GM20431 (cell line): ENCODE data around the gene ACIN1.

ENCODE experiments used
- in situ Hi-C: fragments of 300-500 bp; cut with MseI, MboI; formaldehyde crosslinking; loops from one replicate; pipeline ENCODE4 v1.15.0; 2020; ENCODE audit warnings: low sequenced_read_pairs; ENCODE audit not compliant: unreplicated experiment

The ACIN1 gene

DNA sequence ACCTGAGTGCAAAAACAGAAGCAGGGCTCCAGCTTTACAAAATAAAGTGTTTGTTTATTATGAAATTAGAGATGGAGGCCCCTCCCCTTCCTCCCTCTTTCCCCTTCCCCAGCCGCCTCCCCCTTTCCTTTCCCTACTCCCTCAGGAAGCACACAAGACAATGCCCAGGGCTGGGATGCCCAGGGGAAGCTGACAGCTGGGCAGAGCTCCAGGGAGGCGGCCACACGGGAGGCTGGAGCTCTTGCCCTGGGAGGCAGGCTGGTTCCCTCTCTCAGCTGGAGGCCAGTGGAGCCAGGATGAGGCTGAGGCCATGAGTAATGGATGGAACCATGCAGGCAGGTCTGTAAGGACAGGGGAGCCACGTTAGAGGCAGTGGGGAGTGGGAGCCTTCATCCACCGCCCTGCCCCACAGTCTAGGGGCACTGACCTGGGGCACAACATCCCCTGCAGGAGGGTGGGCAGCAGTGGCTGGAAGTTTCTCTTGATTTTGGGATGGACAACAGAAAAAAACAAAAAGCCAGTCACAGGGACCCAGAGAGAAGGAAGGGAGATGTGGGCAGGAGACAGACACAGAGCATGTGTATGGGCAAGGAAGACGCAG lies 47.8 kb downstream of the ACIN1 start:
- in situ Hi-C loops, result no loop called here

DNA sequence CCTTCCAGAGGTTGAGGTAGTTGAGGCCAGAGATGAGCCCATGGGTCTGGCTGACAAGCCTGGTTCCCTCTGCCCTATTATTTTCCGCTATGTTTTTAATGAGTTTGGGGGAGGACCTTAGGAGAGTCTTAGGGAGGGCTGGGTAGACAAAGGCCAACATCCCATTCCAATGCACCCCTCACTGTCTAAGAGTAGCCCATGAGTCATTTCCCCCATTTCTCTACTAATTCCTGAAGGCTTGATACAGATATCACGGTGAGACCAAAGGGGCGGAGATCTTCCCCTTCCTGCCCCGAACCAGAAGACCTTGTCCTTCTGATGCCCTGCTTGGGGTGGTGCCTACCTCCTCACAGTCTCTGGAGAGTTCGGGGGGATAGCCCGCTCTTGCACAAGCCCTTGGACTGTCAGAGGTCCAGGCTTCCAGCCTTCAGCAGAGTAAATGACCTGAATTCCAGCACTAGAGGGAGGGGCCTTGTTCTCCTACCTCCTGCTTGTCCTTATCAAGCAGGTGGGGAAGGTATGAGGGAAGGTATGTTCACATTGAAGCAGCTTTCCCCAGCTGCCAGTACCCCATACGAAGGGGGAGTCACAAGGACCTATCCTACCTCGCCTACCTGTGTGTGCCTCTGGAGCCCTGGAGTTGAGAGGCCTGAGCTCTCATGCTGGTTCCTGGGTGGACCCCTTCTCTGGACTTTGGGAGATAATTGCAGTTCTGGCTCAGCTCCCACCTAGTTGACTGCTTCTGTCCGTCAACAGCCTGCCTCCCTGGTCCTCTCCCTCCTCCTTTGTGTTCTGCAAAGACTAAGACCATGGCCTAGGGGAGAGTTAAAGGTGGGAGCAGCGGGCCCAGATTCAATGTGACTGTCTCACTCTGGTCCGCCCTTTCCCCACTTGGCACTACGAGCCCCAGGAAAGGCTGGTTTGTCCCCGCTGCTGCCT lies 49.2 kb downstream of the ACIN1 start:
- in situ Hi-C loops, result no loop called here

DNA sequence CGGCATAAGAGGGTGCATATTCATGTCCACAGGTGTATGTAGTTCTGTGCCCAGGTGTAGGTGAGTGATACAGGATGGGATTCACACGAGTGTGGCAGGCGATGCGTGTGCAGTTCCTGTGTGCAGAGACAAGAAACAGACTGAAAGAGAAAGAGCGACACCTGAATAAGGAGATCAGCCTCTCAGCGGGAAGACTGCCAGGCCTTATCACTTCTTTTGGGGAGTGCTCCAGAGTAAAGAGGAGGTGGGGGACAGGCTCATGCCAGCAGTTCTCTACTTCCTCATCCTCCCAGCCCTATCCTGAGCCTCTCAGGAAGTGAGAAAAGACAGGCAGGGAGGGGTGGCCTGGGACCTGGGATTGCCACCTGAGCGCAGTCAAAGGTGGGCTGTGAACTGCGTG lies 50.1 kb downstream of the ACIN1 start:
- in situ Hi-C loops, result no loop called here

DNA sequence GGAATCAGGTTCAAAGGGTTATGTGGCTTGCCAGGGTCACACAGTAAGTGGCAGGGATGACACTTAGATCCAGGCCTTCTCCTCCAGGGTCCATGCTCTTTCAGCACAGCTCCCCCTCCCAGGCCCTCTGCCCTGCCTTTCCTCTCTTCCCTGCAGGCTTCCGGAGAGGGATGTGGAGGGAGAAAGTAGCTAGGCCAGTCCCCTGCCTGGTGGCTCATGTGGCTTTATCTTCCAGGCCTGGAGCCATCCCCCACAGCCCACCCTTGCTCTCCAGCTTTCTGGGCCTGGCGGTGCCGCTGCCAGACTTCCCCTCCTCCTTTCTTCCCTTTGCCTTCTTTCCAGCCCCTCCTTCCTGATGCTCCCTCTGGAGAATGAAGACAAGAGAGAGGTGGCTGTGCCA lies 51.2 kb downstream of the ACIN1 start:
- in situ Hi-C loops, result no loop called here

DNA sequence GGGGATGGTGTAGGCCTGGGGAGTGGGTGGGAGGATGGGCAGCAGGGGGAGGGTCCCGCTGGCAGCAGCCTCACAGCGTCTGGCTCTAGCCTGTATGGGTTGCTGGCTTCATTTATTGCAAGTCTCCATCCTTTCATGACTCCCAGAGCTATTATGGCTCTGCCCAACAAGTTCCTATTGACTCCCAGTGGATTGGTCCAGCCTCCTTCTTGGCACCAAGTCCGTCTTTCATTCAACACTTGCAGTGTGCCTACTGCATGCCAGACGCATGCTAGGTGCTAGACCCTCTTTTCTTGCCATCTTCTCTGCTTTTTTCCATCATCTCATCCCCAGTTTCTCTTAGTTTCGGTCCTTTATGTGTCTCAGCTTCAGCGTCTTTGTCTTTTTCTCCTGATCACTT lies 51.8 kb downstream of the ACIN1 start:
- in situ Hi-C loops, result no loop called here

DNA sequence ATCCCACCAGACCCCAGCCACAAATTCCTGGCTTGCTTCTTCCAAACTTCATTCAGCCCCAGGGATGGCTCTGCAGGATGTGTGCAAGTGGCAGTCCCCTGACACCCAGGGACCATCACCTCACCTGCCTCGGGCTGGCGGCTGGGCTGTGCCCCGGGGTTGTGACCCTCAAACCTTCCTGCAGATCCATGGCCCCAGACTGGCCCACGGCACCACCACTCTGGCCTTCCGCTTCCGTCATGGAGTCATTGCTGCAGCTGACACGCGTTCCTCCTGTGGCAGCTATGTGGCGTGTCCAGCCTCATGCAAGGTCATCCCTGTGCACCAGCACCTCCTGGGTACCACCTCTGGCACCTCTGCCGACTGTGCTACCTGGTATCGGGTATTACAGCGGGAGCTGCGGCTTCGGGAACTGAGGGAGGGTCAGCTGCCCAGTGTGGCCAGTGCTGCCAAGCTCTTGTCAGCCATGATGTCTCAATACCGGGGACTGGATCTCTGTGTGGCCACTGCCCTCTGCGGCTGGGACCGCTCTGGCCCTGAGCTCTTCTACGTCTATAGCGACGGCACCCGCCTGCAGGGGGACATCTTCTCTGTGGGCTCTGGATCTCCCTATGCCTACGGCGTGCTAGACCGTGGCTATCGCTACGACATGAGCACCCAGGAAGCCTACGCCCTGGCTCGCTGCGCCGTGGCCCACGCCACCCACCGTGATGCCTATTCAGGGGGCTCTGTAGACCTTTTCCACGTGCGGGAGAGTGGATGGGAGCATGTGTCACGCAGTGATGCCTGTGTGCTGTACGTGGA lies 52.6 kb downstream of the ACIN1 start, which contains the start of gene PSMB11:
Gene PSMB11 (plus strand): TSS at position 51 of the 804 bp plus-strand sequence. CDS start 14 bp downstream, at position 65.
- in situ Hi-C loops, result no loop called here

DNA sequence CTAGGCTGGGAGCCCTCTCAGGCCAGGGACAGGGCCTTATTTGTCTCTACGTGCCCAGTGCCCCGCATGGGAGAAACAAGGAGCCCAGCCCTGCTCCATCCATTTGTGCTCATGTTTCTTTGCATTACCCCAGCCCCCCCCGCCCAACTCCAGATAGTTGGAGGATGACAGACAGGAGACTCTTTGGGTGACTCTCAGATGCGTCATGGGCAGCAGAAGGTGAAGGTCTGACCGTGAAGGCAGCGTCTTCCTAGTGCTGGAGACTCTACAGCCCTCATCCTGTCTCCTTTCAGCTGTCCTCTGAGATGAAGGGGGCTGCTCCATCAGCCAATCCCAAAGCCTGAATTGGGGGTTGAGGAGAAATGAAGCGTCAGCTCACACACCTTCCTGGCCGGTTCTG lies 53.2 kb downstream of the ACIN1 start:
- in situ Hi-C loops, result no loop called here

DNA sequence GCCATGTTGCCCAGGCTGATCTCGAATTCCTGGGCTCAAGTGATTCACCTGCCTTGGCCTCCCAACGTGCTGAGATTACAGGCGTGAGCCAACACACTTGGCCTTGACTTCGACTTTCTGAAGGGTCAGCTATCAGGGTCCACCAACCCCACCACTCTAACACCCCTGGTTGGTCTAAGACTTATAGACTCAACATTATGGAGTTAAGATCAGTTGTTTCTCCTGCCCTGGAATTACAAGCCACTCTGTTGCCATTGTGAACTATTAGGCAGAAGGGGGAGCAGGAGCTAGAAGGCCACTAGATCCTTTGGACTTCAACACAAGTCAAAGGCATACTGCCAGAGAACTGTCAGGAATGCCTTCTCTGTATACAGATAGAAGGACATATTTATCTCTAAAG lies 54.8 kb downstream of the ACIN1 start:
- in situ Hi-C loops, result no loop called here

DNA sequence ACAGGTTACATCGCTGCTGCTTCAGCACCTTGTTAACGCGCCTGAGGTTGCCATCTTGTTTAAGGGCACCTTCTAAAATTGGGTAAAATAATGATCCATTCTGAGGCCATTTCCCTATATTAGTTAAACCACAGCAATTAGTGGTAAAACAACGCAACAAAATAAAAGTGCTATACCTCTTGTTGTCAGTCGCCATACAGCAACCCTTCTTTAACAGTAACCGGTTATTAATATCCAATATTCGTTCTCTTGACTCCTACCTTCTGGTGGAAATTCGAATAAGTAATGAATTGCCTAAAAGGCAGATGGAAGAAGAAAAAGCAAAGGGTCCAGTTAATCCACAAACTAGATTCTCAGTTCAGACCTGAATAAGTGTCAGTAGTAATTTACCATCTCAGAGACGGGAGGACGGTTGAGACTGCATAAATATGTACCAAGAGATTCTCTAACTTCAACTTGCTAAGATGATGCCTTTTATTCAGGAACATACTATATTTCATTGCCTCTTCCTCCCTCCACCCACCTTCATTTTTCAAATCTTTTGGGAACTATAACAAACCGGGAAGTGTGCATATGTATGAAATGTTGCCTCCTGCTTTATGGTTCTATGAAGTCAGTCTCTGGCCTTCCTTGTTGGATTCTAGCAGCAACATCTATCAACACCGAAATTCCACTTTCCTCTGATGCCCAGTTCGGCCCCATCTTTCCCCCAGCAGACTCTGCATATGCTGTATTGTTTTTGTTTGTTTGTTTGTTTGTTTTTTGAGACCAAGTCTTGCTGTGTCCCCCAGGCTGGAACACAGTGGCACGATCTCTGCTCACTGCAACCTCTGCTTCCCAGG lies 59.4 kb downstream of the ACIN1 start:
- in situ Hi-C loops, result no loop called here

DNA sequence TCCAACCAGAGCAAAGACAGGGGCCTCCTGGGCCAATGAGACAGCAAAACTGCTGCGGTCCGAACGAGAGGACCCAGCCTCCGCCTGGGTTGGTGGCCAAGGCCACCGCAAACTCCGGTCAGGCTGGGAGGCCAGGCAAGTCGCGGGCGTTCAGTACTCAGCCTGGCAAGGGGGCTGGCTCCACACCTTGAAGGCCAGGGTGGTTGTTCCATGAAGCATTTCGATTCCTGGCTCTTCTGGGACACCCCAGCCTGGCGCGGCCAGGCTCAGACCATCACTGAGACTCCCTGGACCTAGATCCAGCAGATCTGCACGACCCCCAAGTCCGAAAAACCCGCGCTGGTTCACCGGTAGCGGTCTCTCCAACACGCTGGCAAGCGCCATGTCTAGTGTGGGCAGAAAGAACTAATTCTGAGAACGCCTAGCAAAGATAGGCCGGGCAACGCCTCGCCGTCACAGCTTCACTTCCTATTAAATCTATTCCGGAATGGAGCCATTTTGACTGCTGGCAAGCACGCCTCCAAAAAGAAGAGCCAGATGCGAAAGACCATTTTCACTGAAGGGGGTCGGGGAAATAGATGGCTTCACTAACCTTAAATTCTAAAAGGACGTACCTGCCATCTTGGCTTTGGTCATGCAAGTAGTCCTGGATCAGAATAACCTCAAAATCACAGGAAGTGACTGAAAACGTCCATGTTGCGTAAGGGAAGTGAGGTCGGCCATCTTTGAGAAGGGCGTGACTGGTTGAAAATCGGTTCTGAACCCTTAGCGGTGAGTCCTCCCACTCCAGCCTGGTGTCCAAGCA lies 60.2 kb downstream of the ACIN1 start, which contains the start of gene PSMB5:
Gene PSMB5 (minus strand): TSS at position 403 of the 805 bp plus-strand sequence. CDS start 19 bp downstream, at position 384.
- in situ Hi-C loops, result no loop called here

DNA sequence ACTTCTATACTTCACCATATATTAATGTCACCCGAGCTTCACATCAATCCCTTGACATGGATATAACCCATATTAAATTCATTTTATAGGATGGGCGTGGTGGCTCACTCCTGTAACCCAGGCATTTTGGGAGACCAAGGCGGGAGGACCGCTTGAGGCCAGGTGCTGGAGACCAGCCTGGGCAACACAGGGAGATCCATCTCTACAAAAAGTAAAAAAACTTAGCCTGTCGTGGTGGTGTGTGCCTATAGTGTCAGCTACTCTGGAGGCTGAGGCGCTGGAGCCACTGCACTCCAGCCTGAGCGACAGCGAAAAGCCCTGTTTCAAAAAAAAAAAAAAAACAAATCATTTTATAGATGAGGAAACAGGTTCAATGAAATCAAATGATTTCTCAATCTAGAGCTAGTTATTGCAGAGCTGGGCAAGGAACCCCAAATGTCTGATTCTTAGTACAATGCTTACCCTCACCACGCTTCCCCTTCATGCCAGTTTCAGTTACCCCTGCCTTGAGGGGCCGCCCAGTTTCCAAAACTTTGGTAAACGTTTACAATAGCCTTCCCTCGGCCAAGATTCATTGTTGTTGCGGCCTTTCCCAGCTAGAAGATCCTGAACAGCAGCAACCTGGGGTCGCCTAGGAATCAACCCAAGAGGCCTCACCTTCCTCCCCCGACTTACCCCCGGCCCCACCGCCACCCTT lies 61.0 kb downstream of the ACIN1 start:
- in situ Hi-C loops, result no loop called here

DNA sequence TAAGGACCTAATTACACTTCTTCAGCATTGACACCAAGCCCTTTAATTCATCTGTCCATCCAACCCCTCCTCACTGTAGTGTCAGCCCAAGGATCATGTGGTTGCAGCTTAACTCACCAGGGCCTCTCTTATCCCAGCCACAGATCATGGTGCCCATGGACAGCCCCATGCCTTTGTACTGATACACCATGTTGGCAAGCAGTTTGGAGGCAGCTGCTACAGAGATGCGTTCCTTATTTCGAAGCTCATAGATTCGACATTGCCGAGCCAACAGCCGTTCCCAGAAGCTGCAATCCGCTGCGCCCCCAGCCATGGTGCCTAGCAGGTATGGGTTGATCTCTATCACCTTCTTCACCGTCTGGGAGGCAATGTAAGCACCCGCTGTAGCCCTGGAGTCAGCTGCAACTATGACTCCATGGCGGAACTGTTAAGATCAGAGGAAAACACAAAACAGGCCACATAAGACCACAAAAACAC lies 61.6 kb downstream of the ACIN1 start:
- in situ Hi-C loops, result no loop called here

DNA sequence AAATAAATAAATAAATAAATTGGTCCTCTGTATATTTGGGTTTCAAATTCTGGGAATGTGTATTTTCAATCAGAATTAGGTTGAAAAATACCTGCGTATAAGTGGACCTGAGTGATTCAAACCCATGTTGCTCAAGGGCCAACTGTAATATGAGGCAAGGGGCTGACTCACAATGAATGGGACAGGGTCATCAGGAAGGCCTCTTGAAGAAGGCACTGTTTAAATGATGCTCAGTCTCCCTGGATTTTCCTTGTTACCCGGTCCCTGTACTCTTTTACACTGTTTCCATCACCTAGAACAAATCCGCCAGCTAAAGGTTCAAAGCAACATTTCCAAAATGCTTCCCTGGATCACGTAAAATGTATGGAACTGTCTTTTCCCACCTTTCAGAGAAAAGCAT lies 64.0 kb downstream of the ACIN1 start:
- in situ Hi-C loops, result no loop called here

DNA sequence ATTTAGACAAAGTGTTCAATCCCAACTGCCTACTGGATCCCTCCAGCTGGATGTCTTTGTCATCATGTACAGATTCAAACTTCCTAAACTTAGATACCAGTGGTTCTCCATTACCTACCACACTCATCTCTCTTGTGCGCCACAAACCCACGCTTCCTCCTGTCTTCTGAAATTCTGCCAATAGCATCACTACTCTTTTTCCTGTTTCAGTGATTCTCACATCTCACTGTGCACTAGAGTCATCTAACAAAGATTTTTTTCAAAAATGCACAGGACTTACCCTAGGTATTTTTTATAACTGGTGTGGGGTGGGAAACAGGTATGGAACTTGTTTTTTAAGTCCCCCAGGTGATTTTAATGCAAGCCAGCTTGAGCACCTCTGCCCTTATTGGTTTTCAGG lies 66.1 kb downstream of the ACIN1 start:
- in situ Hi-C loops, result no loop called here

DNA sequence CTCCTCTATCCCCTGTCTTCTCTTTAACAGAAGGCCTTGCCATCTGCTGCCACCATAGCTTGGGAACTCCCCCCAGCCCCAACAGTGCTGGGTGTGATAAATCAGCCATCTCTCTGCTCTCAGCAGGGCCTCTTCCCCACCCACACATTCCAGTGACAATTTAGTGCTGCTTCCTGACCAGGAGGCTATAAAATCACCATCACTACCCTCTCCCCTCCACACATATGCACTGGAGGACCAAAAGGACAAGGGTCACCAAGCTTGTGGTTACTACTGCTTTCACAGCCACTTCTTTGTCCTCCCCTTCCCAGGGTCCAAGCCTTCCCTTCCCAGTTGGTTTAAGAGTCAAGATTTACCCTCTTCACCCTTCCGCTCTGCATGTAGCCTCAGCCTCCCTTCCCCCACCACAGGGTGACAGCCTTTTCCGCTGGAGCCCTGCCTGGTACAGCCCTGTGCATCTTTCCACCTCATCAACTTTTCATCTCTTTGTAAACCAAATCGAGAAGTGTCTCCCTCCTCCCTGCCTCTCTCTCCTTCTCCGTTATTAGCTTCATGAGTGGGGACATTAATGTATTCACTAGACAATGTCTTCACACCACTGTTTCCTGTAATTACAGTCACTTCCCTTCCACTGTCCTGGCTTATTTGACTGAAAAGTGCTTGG lies 69.7 kb downstream of the ACIN1 start:
- in situ Hi-C loops, result no loop called here

DNA sequence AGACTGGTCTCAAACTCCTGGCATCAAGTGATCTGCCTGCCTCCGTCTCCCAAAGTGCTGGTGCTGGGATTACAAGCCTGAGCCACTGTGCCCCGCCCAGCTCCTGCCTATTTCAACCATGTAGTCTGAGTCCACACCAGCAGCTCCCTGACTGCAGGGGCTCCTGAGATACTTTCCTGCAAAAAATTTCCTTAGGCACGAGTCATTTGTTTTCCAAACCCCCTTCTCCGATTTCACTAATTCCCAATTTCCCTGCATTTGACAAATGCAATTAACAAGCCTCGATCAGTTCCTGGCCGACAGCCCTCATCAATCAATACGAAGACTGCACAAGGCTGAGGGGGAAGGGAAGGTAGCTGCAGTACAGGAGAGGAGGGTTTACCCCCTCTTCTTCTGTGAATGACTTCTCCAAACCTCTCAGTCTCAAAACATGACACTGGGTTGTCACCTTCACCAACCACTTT lies 70.3 kb downstream of the ACIN1 start:
- in situ Hi-C loops, result no loop called here

DNA sequence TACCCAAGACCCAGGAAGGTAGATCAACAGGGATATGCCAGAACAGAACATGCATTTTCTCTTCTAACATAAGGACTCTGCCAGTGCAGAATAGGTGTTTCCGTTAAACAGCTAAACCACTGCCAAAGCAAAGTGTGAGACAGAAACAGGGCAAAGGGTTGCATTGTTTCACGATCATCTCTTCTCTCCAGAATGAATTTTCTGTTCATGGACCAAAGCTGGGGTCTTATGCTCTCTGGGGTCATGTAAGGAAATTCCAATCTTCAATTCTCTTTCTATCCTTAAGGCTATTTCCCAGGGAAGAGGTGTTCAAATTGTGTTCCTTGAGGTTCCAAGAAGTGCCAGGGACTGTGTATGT lies 71.2 kb downstream of the ACIN1 start:
- in situ Hi-C loops, result no loop called here
